Measurements from ENCODE around the gene WDR46. TPM values are rescaled to one million over a fixed set of nuclear protein-coding genes. Genes with fewer than 3 reads are reported as not detected.

The WDR46 gene
- total and polyA plus RNA-seq, 2 of the 8 experiments (the other 6 are each of a cell fraction or from before 2014, with no cell fraction given): 69.7 to 91.0 TPM

DNA sequence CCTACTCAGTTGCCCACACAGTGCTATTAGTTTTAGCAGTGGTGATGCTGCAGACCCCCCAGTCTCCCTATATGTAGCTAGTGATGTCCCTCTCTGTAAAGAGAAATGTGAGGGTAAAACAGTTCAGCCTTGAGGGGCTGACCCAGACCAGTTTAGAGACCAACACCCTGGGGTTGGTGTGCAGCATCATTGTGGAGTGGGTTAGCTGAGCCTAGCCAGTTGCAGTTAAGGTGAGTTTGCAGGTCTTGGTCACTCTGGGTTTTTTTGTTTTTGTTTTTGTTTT is 12.5 kb downstream of the WDR46 start:
- no peak overlapping the region for H3K14ac ChIP-seq (ENCODE audit: insufficient read length)
- FAIRE-seq (no peak), DNase-seq (ENCODE audit: low read depth in 1 of 2, low spot score in 2 of 2) (no peak)
- no peak overlapping the region for H2BK120ac ChIP-seq (replicated peaks; ENCODE audit: low read depth, low read length)
- TF ChIP-seq YY1 (IDR thresholded peaks at IDR 0.05; ENCODE audit: low read depth, low read length) (no peak), CREB1 (IDR thresholded peaks at IDR 0.05) (no peak), RFX5 (IDR thresholded peaks at IDR 0.05; ENCODE audit: borderline replicate concordance, low read depth, low read length) (no peak)
- H4K20me1 ChIP-seq (replicated peaks in 1 of 2; ENCODE audit: control insufficient read depth in 1 of 2, insufficient read depth in 2 of 2, low read length in 2 of 2): peaks cover 13 to 19% of the 10 kb centered on the region in 2 experiments
- no peak overlapping the region for H2AFZ ChIP-seq (ENCODE audit: low read length)
- H3K79me2 ChIP-seq (ENCODE audit: control insufficient read depth in 1 of 2, insufficient read depth in 2 of 2, low read length in 2 of 2): peaks cover 26 to 35% of the 10 kb centered on the region in 2 experiments
- H3K4me1 ChIP-seq (replicated peaks in 1 of 4; ENCODE audit: control insufficient read depth in 3 of 4, insufficient read depth in 4 of 4, low read length in 3 of 4): peaks cover 3 to 35% (median 12%) of the 10 kb centered on the region in 4 experiments
- no peak overlapping the region for H2BK15ac ChIP-seq (ENCODE audit: low read length)
- H3K27me3 ChIP-seq (replicated peaks in 1 of 4; ENCODE audit: control insufficient read depth in 3 of 4, extremely low read depth in 1 of 4, insufficient read depth in 3 of 4, low read length in 3 of 4): no peaks in the 10 kb centered on the region
- no peak overlapping the region for H3K4ac ChIP-seq (replicated peaks; ENCODE audit: insufficient read length, low read depth, low read length)
- no peak overlapping the region for H2BK20ac ChIP-seq (ENCODE audit: low read length)
- POLR2A ChIA-PET (ENCODE audit: partially characterized antibody): interaction anchor here (0.6 to 12.0 kb wide), 35 partner anchors 8 to 417 kb away, joined by 3 to 337 read pairs (median 5); partner anchors contain the start of genes CUTA, HSD17B8, PFDN6 and RGL2
- peak overlapping the region; percentile 86 to 96 for H3K4me2 ChIP-seq (ENCODE audit: insufficient read depth in 1 of 2, low read depth in 2 of 2, low read length in 2 of 2)
- CTCF ChIA-PET (ENCODE audit: partially characterized antibody): interaction anchor here (0.6 to 8.0 kb wide), 6 partner anchors 14 to 340 kb away, joined by 3 to 81 read pairs (median 12); partner anchors contain the start of genes PFDN6, RGL2, TAPBP and WDR46
- peaks cover 16 to 48% (median 40%) of the 10 kb centered on the region in 4 experiments; a peak in 7 of 8 replicates for H3K36me3 ChIP-seq (ENCODE audit: control insufficient read depth in 2 of 4, insufficient read depth in 4 of 4, low read length in 3 of 4)
- H2BK12ac ChIP-seq (ENCODE audit: low read depth, low read length): no peak overlapping the region
- H2AK5ac ChIP-seq (ENCODE audit: low read depth, low read length): no peak overlapping the region
- H2BK5ac ChIP-seq (ENCODE audit: low read depth, low read length): 0 out of 2 replicates have a peak overlapping the region, but pooled peaks have one; percentile 79
- peaks cover 6% of the 10 kb centered on the region; the same call in 1 of the 2 replicates for H3K79me1 ChIP-seq (ENCODE audit: low read depth, low read length)
- no peak overlapping the region for H3K56ac ChIP-seq (replicated peaks; ENCODE audit: insufficient read length, low read depth, low read length)
- no peaks in the 10 kb centered on the region for H3K9me3 ChIP-seq (ENCODE audit: insufficient read depth in 2 of 2, low read depth in 1 of 2, low read length in 1 of 2)
- H3K23me2 ChIP-seq (ENCODE audit: low read depth, low read length): peaks cover 22% of the 10 kb centered on the region
- no peak overlapping the region for H4K91ac ChIP-seq (replicated peaks; ENCODE audit: insufficient read length, low read length)
- no peak overlapping the region for H3K23ac ChIP-seq (ENCODE audit: insufficient read length)
- no peak overlapping the region for H4K5ac ChIP-seq (ENCODE audit: insufficient read length, low read depth, low read length)
- peak overlapping the region; percentile 52 to 81 (median 59) for H3K4me3 ChIP-seq (ENCODE audit: extremely low read depth in 1 of 4, insufficient read depth in 2 of 4, low read depth in 3 of 4, low read length in 4 of 4)
- no peak overlapping the region; the same call in 1 of the 2 replicates for H3K27ac ChIP-seq (ENCODE audit: low read depth, low read length)
- H4K8ac ChIP-seq (ENCODE audit: extremely low read depth, insufficient read depth, low read length): no peak overlapping the region
- H3K9ac ChIP-seq (replicated peaks in 1 of 4; ENCODE audit: extremely low read depth in 1 of 4, low read depth in 3 of 4, low read length in 3 of 4): peak overlapping the region in 3 of 4 experiments; percentile 41 to 59 (median 49); a peak in 5 of 7 replicates
- no peak overlapping the region for H3K18ac ChIP-seq (ENCODE audit: extremely low read depth, low read length)
